PC-3 (cell line): Measurements from ENCODE around the gene UBE2D2.

Experiments used
- CTCF ChIP-seq: fragments of 300-600 bp; sonication (generic); conservative IDR thresholded peaks from 2 replicates; pipeline ENCODE4 v1.5.1; 2017; ENCODE audit warnings: antibody characterized with exemption, low read depth, mild to moderate bottlenecking, low read length
- EZH2 ChIP-seq: fragments of 300-600 bp; sonication (generic); IDR thresholded peaks from one replicate; pipeline ENCODE4 v1.6.1; 2017; ENCODE audit warnings: antibody characterized with exemption, mild to moderate bottlenecking, low read length; ENCODE audit not compliant: unreplicated experiment

- no peak for TF ChIP-seq CTCF
- TF ChIP-seq EZH2, result no peak
Observed at GRCh38 chr5:139565411-139566305, 4.5 kb downstream of the UBE2D2 start.
